DND-41 (cell line): ENCODE results near the gene JMJD1C.
A peak's percentile ranks its signal among the peaks of the same experiment; 100 is the strongest.

Source experiments
- ATAC-seq: fragments of 200-7000 bp; cut with Tn5 transposase; 3 replicates; pipeline ENCODE4 v1.9.1; 2021; ENCODE audit warnings: low read depth; ENCODE audit not compliant: insufficient read depth
- DNase-seq: peaks from one replicate; pipeline ENCODE4 v3.0.0-alpha.2; 2020
- H2AFZ ChIP-seq: 2 replicates; pipeline ENCODE4 v1.6.0; 2012; ENCODE audit warnings: low read depth, low read length
- H3K27ac ChIP-seq: 2 replicates; pipeline ENCODE4 v1.5.1; 2012; ENCODE audit warnings: low read length, inconsistent platforms
- H3K27me3 ChIP-seq: fragments of 200-600 bp; sonication (generic); 2 replicates; pipeline ENCODE4 v1.6.0; 2012; ENCODE audit warnings: low read length, mild to moderate bottlenecking, inconsistent platforms; ENCODE audit not compliant: insufficient read depth, poor library complexity
- H3K36me3 ChIP-seq: 2 replicates; pipeline ENCODE4 v1.5.1; 2012; ENCODE audit warnings: low read length, inconsistent platforms; ENCODE audit not compliant: insufficient read depth
- H3K4me1 ChIP-seq: 2 replicates; pipeline ENCODE4 v1.5.1; 2012; ENCODE audit warnings: mild to moderate bottlenecking, low read length; ENCODE audit not compliant: insufficient read depth
- H3K4me2 ChIP-seq: 2 replicates; pipeline ENCODE4 v1.6.0; 2012; ENCODE audit warnings: mild to moderate bottlenecking, moderate library complexity, low read length, inconsistent platforms; ENCODE audit not compliant: insufficient read depth
- H3K4me3 ChIP-seq, 2 experiments: fragments of 200-600 bp in 1 of 2; shearing (Covaris generic) in 1 of 2; 2 replicates each; pipeline ENCODE4 v1.5.1; 2012 to 2016; ENCODE audit warnings: inconsistent platforms in 2 of 2, low read length in 2 of 2, mild to moderate bottlenecking in 2 of 2, low read depth in 1 of 2, moderate library complexity in 1 of 2
- H3K79me2 ChIP-seq: 2 replicates; pipeline ENCODE4 v1.6.0; 2012; ENCODE audit warnings: low read length, inconsistent platforms; ENCODE audit not compliant: insufficient read depth
- H3K9ac ChIP-seq: 2 replicates; pipeline ENCODE4 v1.6.0; 2012; ENCODE audit warnings: low read depth, mild to moderate bottlenecking, inconsistent platforms, low read length, moderate library complexity
- H3K9me3 ChIP-seq: 2 replicates; pipeline ENCODE4 v1.5.1; 2012; ENCODE audit warnings: low read length, moderate library complexity, mild to moderate bottlenecking, inconsistent platforms; ENCODE audit not compliant: insufficient read depth, severe bottlenecking
- H4K20me1 ChIP-seq: 2 replicates; pipeline ENCODE4 v1.6.0; 2012; ENCODE audit warnings: low read length; ENCODE audit not compliant: insufficient read depth
- EZH2 ChIP-seq: IDR thresholded peaks from 3 replicates; pipeline ENCODE4 v1.6.1; 2012; ENCODE audit warnings: borderline replicate concordance, low read depth, mild to moderate bottlenecking, moderate library complexity, low read length, inconsistent platforms; ENCODE audit not compliant: severe bottlenecking
- TF ChIP-seq, protein P1 (sequence below): IDR thresholded peaks from 2 replicates; pipeline ENCODE4 v1.5.1; 2012; ENCODE audit warnings: borderline replicate concordance, low read length, moderate library complexity, mild to moderate bottlenecking; ENCODE audit not compliant: poor library complexity, severe bottlenecking; ENCODE audit errors: extremely low read depth

Gene JMJD1C

DNA sequence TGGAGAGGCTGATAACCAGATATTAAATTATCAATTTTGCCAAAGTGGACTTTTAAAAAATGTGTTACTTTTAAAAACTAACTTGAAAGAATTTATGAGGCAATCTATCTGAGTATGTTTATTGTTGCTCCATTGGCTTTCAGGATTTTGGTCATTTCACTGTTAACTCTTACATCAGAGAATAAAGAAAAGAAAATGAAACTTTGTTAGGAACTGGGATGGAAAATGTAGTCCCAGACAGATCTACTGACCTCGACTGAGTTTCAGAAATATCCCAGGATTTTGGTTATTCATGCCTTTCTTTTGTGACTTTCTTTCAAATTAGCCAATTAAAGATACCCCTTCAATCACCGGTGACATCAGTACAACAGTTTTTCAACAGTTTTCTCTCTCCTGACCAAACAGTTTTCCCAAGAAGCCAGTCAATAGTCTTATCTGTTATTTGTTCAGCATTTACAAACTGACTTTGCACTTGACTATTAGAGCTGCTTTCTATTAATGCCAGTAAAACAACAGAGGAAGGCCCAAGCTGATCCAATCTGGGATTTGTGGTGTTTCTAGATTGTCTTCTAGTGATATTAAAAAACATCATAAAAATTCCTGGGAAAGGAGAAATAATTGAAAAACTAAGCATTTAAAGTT lies 296.8 kb downstream of the JMJD1C start:
- H3K27ac ChIP-seq: no peak overlapping the region
- H3K9me3 ChIP-seq: no peaks in the 10 kb centered on the region
- TF ChIP-seq EZH2: no peak
- TF ChIP-seq, protein P1, sequence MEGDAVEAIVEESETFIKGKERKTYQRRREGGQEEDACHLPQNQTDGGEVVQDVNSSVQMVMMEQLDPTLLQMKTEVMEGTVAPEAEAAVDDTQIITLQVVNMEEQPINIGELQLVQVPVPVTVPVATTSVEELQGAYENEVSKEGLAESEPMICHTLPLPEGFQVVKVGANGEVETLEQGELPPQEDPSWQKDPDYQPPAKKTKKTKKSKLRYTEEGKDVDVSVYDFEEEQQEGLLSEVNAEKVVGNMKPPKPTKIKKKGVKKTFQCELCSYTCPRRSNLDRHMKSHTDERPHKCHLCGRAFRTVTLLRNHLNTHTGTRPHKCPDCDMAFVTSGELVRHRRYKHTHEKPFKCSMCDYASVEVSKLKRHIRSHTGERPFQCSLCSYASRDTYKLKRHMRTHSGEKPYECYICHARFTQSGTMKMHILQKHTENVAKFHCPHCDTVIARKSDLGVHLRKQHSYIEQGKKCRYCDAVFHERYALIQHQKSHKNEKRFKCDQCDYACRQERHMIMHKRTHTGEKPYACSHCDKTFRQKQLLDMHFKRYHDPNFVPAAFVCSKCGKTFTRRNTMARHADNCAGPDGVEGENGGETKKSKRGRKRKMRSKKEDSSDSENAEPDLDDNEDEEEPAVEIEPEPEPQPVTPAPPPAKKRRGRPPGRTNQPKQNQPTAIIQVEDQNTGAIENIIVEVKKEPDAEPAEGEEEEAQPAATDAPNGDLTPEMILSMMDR: no peak
- H3K9ac ChIP-seq: no peak overlapping the region
- H3K36me3 ChIP-seq: peaks cover 86% of the 10 kb centered on the region
- H3K79me2 ChIP-seq: no peaks in the 10 kb centered on the region
- no peaks in the 10 kb centered on the region for H3K4me1 ChIP-seq
- ATAC-seq (no peak), DNase-seq (no peak)
- H3K4me3 ChIP-seq: no peak overlapping the region
- no peak overlapping the region for H3K4me2 ChIP-seq
- H4K20me1 ChIP-seq: no peaks in the 10 kb centered on the region; the same call in 1 of the 2 replicates
- H2AFZ ChIP-seq: no peak overlapping the region
- H3K27me3 ChIP-seq: no peaks in the 10 kb centered on the region

DNA sequence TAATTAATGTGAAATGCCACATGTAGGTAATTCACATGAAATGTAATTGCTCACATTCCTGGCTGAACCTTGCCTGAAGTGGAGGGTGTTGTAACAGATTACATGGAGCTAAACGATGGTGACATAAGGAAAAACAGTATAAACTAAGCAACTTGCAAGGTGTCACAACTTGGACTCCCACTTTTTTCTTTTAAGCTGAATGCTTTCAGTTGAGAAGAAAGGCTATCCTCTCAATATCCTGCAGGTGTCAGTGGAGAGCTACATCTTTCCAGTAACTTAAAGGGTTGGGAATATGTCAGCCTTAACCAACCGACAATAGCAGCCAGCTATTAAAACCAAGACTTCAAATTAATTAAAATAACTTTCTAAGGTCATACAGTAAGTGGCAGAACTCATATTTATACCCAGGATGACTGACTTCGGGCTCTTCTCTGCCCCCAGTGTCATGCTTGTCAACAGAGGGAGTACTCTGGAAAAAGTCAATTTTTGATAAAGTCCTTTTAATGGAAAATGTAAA lies 299.0 kb downstream of the JMJD1C start:
- Histone ChIP-seq H3K27me3 (no peaks in the 10 kb centered on the region), H3K79me2 (no peaks in the 10 kb centered on the region), H4K20me1 (no peaks in the 10 kb centered on the region), H3K9ac (no peak overlapping the region), H3K27ac (no peak overlapping the region), H3K4me3 (no peak overlapping the region), H2AFZ (no peak overlapping the region), H3K36me3 (peaks cover 66% of the 10 kb centered on the region), H3K9me3 (no peaks in the 10 kb centered on the region), H3K4me2 (no peak overlapping the region), H3K4me1 (no peaks in the 10 kb centered on the region)
- DNase-seq: peak; percentile 27
- ATAC-seq: peak; percentile 78
- TF ChIP-seq EZH2: no peak
- TF ChIP-seq, protein P1: peak; percentile 83

DNA sequence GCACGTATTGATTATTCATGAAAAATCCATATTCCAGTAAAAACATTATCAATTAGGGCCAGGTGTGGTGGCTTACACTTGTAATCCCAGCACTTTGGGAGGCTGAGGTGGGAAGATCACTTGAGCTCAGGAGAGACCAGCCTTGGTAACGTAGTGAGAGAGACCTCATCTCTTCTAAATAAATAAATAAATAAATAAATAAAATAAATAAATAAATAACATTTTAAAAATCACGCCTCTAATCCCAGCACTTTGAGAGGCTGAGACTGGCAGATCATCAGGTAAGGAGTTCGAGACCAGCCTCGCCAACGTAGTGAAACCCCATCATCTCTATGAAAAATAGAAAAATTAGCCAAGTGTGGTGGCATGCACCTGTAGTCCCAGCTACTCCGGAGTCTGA lies 300.5 kb downstream of the JMJD1C start:
- TF ChIP-seq EZH2: no peak
- TF ChIP-seq, protein P1: no peak
- Histone ChIP-seq H2AFZ (no peak overlapping the region), H3K4me2 (no peak overlapping the region), H4K20me1 (no peaks in the 10 kb centered on the region), H3K36me3 (peaks cover 50% of the 10 kb centered on the region), H3K4me3 (no peak overlapping the region), H3K9ac (no peak overlapping the region), H3K27me3 (no peaks in the 10 kb centered on the region), H3K27ac (no peak overlapping the region), H3K4me1 (no peaks in the 10 kb centered on the region), H3K9me3 (no peaks in the 10 kb centered on the region), H3K79me2 (no peaks in the 10 kb centered on the region)
- DNase-seq (no peak), ATAC-seq (no peak)
